Prostate gland (tissue), 2 donors: ENCODE measurements around the gene CHST8.

Experiments
- POLR2A ChIP-seq: fragments of 450-650 bp; IDR thresholded peaks from one replicate; pipeline ENCODE4 v1.6.1; 2016; ENCODE audit warnings: antibody characterized with exemption, mild to moderate bottlenecking
- POLR2AphosphoS5 ChIP-seq: sonication (generic); formaldehyde crosslinking; IDR thresholded peaks from one replicate; pipeline ENCODE4 v1.6.1; 2017; ENCODE audit warnings: antibody characterized with exemption
- TF ChIP-seq, protein P1 (sequence below), 4 experiments: fragments of 200-600 bp in 2 of 4; fragments of 450-650 bp in 2 of 4; sonication (generic) in 2 of 4; IDR thresholded peaks; 1 replicate in 3 of 4; 2 replicates in 1 of 4; pipeline ENCODE4 v1.5.1; 2016 to 2019; ENCODE audit warnings: antibody characterized with exemption in 4 of 4, mild to moderate bottlenecking in 2 of 4, moderate library complexity in 2 of 4

DNA sequence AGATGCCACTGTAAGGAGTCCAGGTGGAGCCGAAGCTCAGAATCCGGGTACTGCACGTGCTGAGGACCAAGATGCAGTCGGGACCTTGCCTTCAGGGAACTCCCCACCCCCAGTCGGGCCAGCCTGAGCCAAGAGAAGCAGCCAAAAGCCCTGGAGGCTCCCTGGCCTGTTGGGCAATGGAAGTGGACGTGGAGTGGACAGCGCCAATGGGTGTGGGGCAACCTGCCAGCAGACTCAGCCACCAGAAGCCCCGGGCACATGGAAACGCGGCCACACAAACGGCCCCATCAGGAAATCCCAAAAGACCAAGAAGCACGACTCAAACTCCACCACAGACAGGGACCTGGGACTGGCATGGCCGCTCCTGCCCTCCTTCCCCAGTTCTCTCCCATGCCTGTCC is 144.9 kb downstream of the CHST8 start:
- TF ChIP-seq, protein P1, sequence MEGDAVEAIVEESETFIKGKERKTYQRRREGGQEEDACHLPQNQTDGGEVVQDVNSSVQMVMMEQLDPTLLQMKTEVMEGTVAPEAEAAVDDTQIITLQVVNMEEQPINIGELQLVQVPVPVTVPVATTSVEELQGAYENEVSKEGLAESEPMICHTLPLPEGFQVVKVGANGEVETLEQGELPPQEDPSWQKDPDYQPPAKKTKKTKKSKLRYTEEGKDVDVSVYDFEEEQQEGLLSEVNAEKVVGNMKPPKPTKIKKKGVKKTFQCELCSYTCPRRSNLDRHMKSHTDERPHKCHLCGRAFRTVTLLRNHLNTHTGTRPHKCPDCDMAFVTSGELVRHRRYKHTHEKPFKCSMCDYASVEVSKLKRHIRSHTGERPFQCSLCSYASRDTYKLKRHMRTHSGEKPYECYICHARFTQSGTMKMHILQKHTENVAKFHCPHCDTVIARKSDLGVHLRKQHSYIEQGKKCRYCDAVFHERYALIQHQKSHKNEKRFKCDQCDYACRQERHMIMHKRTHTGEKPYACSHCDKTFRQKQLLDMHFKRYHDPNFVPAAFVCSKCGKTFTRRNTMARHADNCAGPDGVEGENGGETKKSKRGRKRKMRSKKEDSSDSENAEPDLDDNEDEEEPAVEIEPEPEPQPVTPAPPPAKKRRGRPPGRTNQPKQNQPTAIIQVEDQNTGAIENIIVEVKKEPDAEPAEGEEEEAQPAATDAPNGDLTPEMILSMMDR (IDR thresholded peaks at IDR 0.05), result no peak
- no peak for TF ChIP-seq POLR2A
- TF ChIP-seq POLR2AphosphoS5, result no peak
